ENCODE data around the gene GCLC. TPM values are rescaled to one million over a fixed set of nuclear protein-coding genes. Genes with fewer than 3 reads are reported as not detected.
"Not testable (repeated sequence)": the region's sequence is repeated elsewhere in the genome, so short reads cannot be mapped to it uniquely, and the experiment has no call there.

The GCLC gene
- total and polyA plus RNA-seq, 4 donors, result 9.6 to 22.0 (median 15.8) TPM

- intact Hi-C loops (cut with DNase I), result loop anchor here (1.0 to 10.0 kb wide), 4 partner anchors 67 to 312 kb away; no protein-coding TSS in a partner anchor
- Histone ChIP-seq H3K36me3 (ENCODE audit: control insufficient read depth in 1 of 2, insufficient read depth in 2 of 2, low read length in 1 of 2) (no peaks in the 10 kb centered on the region), H3K4me3 (ENCODE audit: low read length in 2 of 2) (no peak overlapping the region), H3K4me1 (ENCODE audit: control insufficient read depth in 1 of 2, insufficient read depth in 2 of 2, low read length in 2 of 2) (no peaks in the 10 kb centered on the region), H3K9me3 (ENCODE audit: control insufficient read depth, low read length) (no peaks in the 10 kb centered on the region), H3K27me3 (ENCODE audit: control insufficient read depth in 1 of 2, insufficient read depth in 2 of 2, low read length in 1 of 2) (peaks cover 0 to 2% of the 10 kb centered on the region in 2 donors), H3K27ac (ENCODE audit: low read depth in 1 of 2, low read length in 2 of 2) (no peak overlapping the region)
- 22% methylated on average over 9 of the region's 9 CpGs for WGBS, 2 donors
- ATAC-seq (ENCODE audit: low FRiP score), result peak; percentile 89
- peak in 1 of 2 donors; percentile 54 for DNase-seq
Measured at GRCh38 chr6:53484476-53485280, 60.2 kb downstream of the GCLC start.

GRCh38 chr6:53483423-53484353, 61.2 kb downstream of the GCLC start:
- 57 to 58% methylated on average over 10 of the region's 10 CpGs for WGBS, 2 donors
- intact Hi-C loops (cut with DNase I), result loop anchor here (1.0 to 10.0 kb wide), 3 partner anchors 66 to 311 kb away; no protein-coding TSS in a partner anchor
- Histone ChIP-seq H3K9me3 (ENCODE audit: control insufficient read depth, low read length) (no peaks in the 10 kb centered on the region), H3K4me3 (ENCODE audit: low read length in 2 of 2) (no peak overlapping the region), H3K4me1 (ENCODE audit: control insufficient read depth in 1 of 2, insufficient read depth in 2 of 2, low read length in 2 of 2) (no peaks in the 10 kb centered on the region), H3K27ac (ENCODE audit: low read depth in 1 of 2, low read length in 2 of 2) (no peak overlapping the region), H3K27me3 (ENCODE audit: control insufficient read depth in 1 of 2, insufficient read depth in 2 of 2, low read length in 1 of 2) (peaks cover 0 to 2% of the 10 kb centered on the region in 2 donors), H3K36me3 (ENCODE audit: control insufficient read depth in 1 of 2, insufficient read depth in 2 of 2, low read length in 1 of 2) (no peaks in the 10 kb centered on the region)
- peak in 1 of 2 donors; percentile 57 for DNase-seq
- ATAC-seq (ENCODE audit: low FRiP score), result no peak

GRCh38 chr6:53481323-53481722, 63.6 kb downstream of the GCLC start:
- H3K4me1 ChIP-seq (ENCODE audit: control insufficient read depth in 1 of 2, insufficient read depth in 2 of 2, low read length in 2 of 2), result no peaks in the 10 kb centered on the region
- ATAC-seq (ENCODE audit: low FRiP score) (no peak), DNase-seq (no peak)
- H3K27me3 ChIP-seq (ENCODE audit: control insufficient read depth in 1 of 2, insufficient read depth in 2 of 2, low read length in 1 of 2), result peaks cover 0 to 2% of the 10 kb centered on the region in 2 donors
- intact Hi-C loops (cut with DNase I), result loop anchor here (5.0 to 10.0 kb wide), 2 partner anchors 64 to 67 kb away; no protein-coding TSS in a partner anchor
- WGBS, 2 donors, result 78 to 80% methylated on average over 2 of the region's 2 CpGs
- no peak overlapping the region for H3K27ac ChIP-seq (ENCODE audit: low read depth in 1 of 2, low read length in 2 of 2)
- H3K4me3 ChIP-seq (ENCODE audit: low read length in 2 of 2), result no peak overlapping the region
- no peaks in the 10 kb centered on the region for H3K9me3 ChIP-seq (ENCODE audit: control insufficient read depth, low read length)
- no peaks in the 10 kb centered on the region for H3K36me3 ChIP-seq (ENCODE audit: control insufficient read depth in 1 of 2, insufficient read depth in 2 of 2, low read length in 1 of 2)

- intact Hi-C loops (cut with DNase I), result loop anchor here (5.0 to 10.0 kb wide), 2 partner anchors 63 to 66 kb away; no protein-coding TSS in a partner anchor
- not testable (repeated sequence) for ATAC-seq (ENCODE audit: low FRiP score); H3K27me3 ChIP-seq (ENCODE audit: control insufficient read depth in 1 of 2, insufficient read depth in 2 of 2, low read length in 1 of 2); H3K4me1 ChIP-seq (ENCODE audit: control insufficient read depth in 1 of 2, insufficient read depth in 2 of 2, low read length in 2 of 2); H3K36me3 ChIP-seq (ENCODE audit: control insufficient read depth in 1 of 2, insufficient read depth in 2 of 2, low read length in 1 of 2); H3K9me3 ChIP-seq (ENCODE audit: control insufficient read depth, low read length); H3K4me3 ChIP-seq (ENCODE audit: low read length in 2 of 2); DNase-seq; H3K27ac ChIP-seq (ENCODE audit: low read depth in 1 of 2, low read length in 2 of 2)
- 93 to 98% methylated on average over 4 of the region's 4 CpGs for whole genome bisulfite sequencing, 2 donors
Measured at GRCh38 chr6:53480774-53481173, 64.1 kb downstream of the GCLC start.

GRCh38 chr6:53479871-53480270, 65.0 kb downstream of the GCLC start:
- H3K9me3 ChIP-seq (ENCODE audit: control insufficient read depth, low read length), result no peaks in the 10 kb centered on the region
- no peak for ATAC-seq (ENCODE audit: low FRiP score)
- intact Hi-C loops (cut with DNase I), result loop anchor here (5.0 to 10.0 kb wide), 2 partner anchors 63 to 65 kb away; no protein-coding TSS in a partner anchor
- H3K27me3 ChIP-seq (ENCODE audit: control insufficient read depth in 1 of 2, insufficient read depth in 2 of 2, low read length in 1 of 2), result no peaks in the 10 kb centered on the region
- H3K4me3 ChIP-seq (ENCODE audit: low read length in 2 of 2), result no peak overlapping the region
- 81 to 84% methylated on average over 1 of the region's 1 CpG for WGBS, 2 donors
- no peak for DNase-seq
- no peaks in the 10 kb centered on the region for H3K4me1 ChIP-seq (ENCODE audit: control insufficient read depth in 1 of 2, insufficient read depth in 2 of 2, low read length in 2 of 2)
- H3K27ac ChIP-seq (ENCODE audit: low read depth in 1 of 2, low read length in 2 of 2), result no peak overlapping the region
- H3K36me3 ChIP-seq (ENCODE audit: control insufficient read depth in 1 of 2, insufficient read depth in 2 of 2, low read length in 1 of 2), result no peaks in the 10 kb centered on the region

GRCh38 chr6:53476964-53477363, 67.9 kb downstream of the GCLC start:
- Histone ChIP-seq H3K27me3 (ENCODE audit: control insufficient read depth in 1 of 2, insufficient read depth in 2 of 2, low read length in 1 of 2) (no peaks in the 10 kb centered on the region), H3K4me3 (ENCODE audit: low read length in 2 of 2) (no peak overlapping the region), H3K4me1 (ENCODE audit: control insufficient read depth in 1 of 2, insufficient read depth in 2 of 2, low read length in 2 of 2) (no peaks in the 10 kb centered on the region), H3K27ac (ENCODE audit: low read depth in 1 of 2, low read length in 2 of 2) (no peak overlapping the region), H3K9me3 (ENCODE audit: control insufficient read depth, low read length) (no peaks in the 10 kb centered on the region), H3K36me3 (ENCODE audit: control insufficient read depth in 1 of 2, insufficient read depth in 2 of 2, low read length in 1 of 2) (no peaks in the 10 kb centered on the region)
- WGBS, 2 donors, result 89 to 97% methylated on average over 1 of the region's 1 CpG
- ATAC-seq (ENCODE audit: low FRiP score), result no peak
- no peak for DNase-seq
- intact Hi-C loops (cut with DNase I), result no loop called here

GRCh38 chr6:53474010-53474409, 70.9 kb downstream of the GCLC start:
- no peaks in the 10 kb centered on the region for H3K4me1 ChIP-seq (ENCODE audit: control insufficient read depth in 1 of 2, insufficient read depth in 2 of 2, low read length in 2 of 2)
- intact Hi-C loops (cut with DNase I), result no loop called here
- no peak overlapping the region for H3K4me3 ChIP-seq (ENCODE audit: low read length in 2 of 2)
- H3K36me3 ChIP-seq (ENCODE audit: control insufficient read depth in 1 of 2, insufficient read depth in 2 of 2, low read length in 1 of 2), result no peaks in the 10 kb centered on the region
- no peaks in the 10 kb centered on the region for H3K9me3 ChIP-seq (ENCODE audit: control insufficient read depth, low read length)
- H3K27ac ChIP-seq (ENCODE audit: low read depth in 1 of 2, low read length in 2 of 2), result no peak overlapping the region
- ATAC-seq (ENCODE audit: low FRiP score), result no peak
- 96% methylated on average over 2 of the region's 2 CpGs for WGBS, 2 donors
- DNase-seq, result no peak
- no peaks in the 10 kb centered on the region for H3K27me3 ChIP-seq (ENCODE audit: control insufficient read depth in 1 of 2, insufficient read depth in 2 of 2, low read length in 1 of 2)

GRCh38 chr6:53469163-53469562, 75.7 kb downstream of the GCLC start:
- Histone ChIP-seq H3K27me3 (ENCODE audit: control insufficient read depth in 1 of 2, insufficient read depth in 2 of 2, low read length in 1 of 2) (no peaks in the 10 kb centered on the region), H3K4me3 (ENCODE audit: low read length in 2 of 2) (no peak overlapping the region), H3K27ac (ENCODE audit: low read depth in 1 of 2, low read length in 2 of 2) (no peak overlapping the region), H3K36me3 (ENCODE audit: control insufficient read depth in 1 of 2, insufficient read depth in 2 of 2, low read length in 1 of 2) (no peaks in the 10 kb centered on the region), H3K4me1 (ENCODE audit: control insufficient read depth in 1 of 2, insufficient read depth in 2 of 2, low read length in 2 of 2) (peaks cover 0 to 3% of the 10 kb centered on the region in 2 donors), H3K9me3 (ENCODE audit: control insufficient read depth, low read length) (no peaks in the 10 kb centered on the region)
- WGBS, 2 donors, result 67 to 69% methylated on average over 1 of the region's 1 CpG
- no peak for ATAC-seq (ENCODE audit: low FRiP score)
- no peak for DNase-seq
- intact Hi-C loops (cut with DNase I), result no loop called here

All from aorta (tissue), 5 donors.